Mucosa of descending colon (tissue), 3 donors: Measurements from ENCODE around the gene CHRM5. TPM values are rescaled to one million over a fixed set of nuclear protein-coding genes. Genes with fewer than 3 reads are reported as not detected.

ENCODE experiments used
- ATAC-seq: fragments of 200-7000 bp; cut with Tn5 transposase; one replicate; pipeline ENCODE4 v1.9.1; 2020; ENCODE audit warnings: mild to moderate bottlenecking, moderate library complexity
- DNase-seq, 3 donors: peaks; one replicate each; pipeline ENCODE4 v3.0.0-alpha.2; 2020
- H3K36me3 ChIP-seq: fragments of 200-600 bp; one replicate; pipeline ENCODE4 v1.8.0; 2021; ENCODE audit warnings: low read depth, mild to moderate bottlenecking
- H3K4me1 ChIP-seq: fragments of 200-600 bp; one replicate; pipeline ENCODE4 v1.8.0; 2021; ENCODE audit warnings: low read depth, mild to moderate bottlenecking
- H3K4me3 ChIP-seq: fragments of 200-600 bp; one replicate; pipeline ENCODE4 v1.8.0; 2021; ENCODE audit warnings: mild to moderate bottlenecking
- H3K9me3 ChIP-seq: fragments of 200-600 bp; one replicate; pipeline ENCODE4 v1.8.0; 2021; ENCODE audit warnings: mild to moderate bottlenecking
- intact Hi-C, 2 donors: fragments of 100-400 bp; cut with DNase I in 1 of 2; cut with micrococcal nuclease in 1 of 2; formaldehyde crosslinking; loops; one replicate each; pipeline versions ENCODE4 v1.11.0 to v1.11.1; 2022; cut with DNase I, micrococcal nuclease
- total RNA-seq, 3 donors: library from RNA; stranded (reverse); fragmentation: NEBNext Ultra II Directional in 2 of 3; extraction: Animal tissue kit (Norgen Biotek cat#: 25700) in 2 of 3; gene quantifications; one replicate each; pipeline versions ENCODE4 v1.2.1 to v1.2.4, GENCODE V29; 2021 to 2023
- TF ChIP-seq, protein P1 (sequence below): fragments of 200-600 bp; IDR thresholded peaks from one replicate; pipeline ENCODE4 v1.8.0; 2022; ENCODE audit warnings: antibody characterized with exemption, mild to moderate bottlenecking
- donor health status: DM: no; HTN: no; CAD: no; lungs with moderate emphysema.
- donor health status: DM: no; HTN: no; CAD: no.
- donor health status: DM: no; HTN: yes; CAD: no.

CHRM5 gene
- total RNA-seq, 3 donors from 2014 or later, result not detected

DNA sequence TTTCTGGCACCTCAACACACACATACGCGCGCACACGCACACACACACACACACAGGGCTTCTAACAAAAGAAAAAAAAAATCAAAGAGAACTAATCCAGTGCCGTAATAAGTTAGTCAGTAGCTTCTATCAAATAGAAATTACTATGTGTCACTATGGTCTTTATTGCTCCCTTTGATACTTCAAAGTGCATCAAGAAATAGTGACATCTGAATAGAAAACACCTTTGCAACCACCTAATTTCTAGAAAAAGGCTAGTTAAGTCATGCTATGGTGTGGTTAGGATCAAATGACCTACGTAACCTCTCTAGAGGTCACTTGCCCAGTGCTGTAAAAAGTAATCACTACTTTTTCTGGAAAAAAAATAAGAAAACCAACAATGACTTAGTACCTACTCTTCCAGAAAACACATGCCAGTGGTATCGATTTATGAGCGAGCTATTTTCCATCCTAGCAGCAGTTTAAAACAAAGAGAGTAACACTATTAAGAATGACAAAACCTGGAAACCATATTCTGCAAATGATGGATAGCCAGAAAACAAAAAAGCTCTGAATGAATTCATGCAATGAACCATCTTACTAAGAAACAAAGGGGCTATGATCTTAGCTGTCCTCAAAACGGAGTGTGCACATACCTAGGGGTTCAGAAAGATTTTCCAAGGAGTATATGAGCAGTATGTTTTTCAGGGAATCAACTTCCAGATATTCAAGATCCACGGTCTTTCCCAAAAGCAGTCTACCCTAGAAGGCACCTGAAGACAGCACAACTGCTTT, 63.9 kb downstream of the CHRM5 start:
- Histone ChIP-seq H3K9me3 (no peaks in the 10 kb centered on the region), H3K4me1 (no peaks in the 10 kb centered on the region), H3K4me3 (no peak overlapping the region), H3K36me3 (no peaks in the 10 kb centered on the region)
- ATAC-seq, result no peak
- TF ChIP-seq, protein P1, sequence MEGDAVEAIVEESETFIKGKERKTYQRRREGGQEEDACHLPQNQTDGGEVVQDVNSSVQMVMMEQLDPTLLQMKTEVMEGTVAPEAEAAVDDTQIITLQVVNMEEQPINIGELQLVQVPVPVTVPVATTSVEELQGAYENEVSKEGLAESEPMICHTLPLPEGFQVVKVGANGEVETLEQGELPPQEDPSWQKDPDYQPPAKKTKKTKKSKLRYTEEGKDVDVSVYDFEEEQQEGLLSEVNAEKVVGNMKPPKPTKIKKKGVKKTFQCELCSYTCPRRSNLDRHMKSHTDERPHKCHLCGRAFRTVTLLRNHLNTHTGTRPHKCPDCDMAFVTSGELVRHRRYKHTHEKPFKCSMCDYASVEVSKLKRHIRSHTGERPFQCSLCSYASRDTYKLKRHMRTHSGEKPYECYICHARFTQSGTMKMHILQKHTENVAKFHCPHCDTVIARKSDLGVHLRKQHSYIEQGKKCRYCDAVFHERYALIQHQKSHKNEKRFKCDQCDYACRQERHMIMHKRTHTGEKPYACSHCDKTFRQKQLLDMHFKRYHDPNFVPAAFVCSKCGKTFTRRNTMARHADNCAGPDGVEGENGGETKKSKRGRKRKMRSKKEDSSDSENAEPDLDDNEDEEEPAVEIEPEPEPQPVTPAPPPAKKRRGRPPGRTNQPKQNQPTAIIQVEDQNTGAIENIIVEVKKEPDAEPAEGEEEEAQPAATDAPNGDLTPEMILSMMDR, result no peak
- intact Hi-C loops, result no loop called here
- no peak for DNase-seq

GRCh38 chr15:34038023-34038870, 70.0 kb downstream of the CHRM5 start:
- TF ChIP-seq, protein P1, result no peak
- no peaks in the 10 kb centered on the region for H3K9me3 ChIP-seq
- ATAC-seq (peak; percentile 97), DNase-seq (peak; percentile 78 to 88 (median 84))
- no peaks in the 10 kb centered on the region for H3K36me3 ChIP-seq
- H3K4me1 ChIP-seq, result peaks cover 8% of the 10 kb centered on the region
- intact Hi-C loops, result no loop called here
- peak overlapping the region; percentile 61 for H3K4me3 ChIP-seq

GRCh38 chr15:34038871-34039789, 70.8 kb downstream of the CHRM5 start, which contains the start of gene AVEN:
Gene AVEN (minus strand): TSS chr15:34039204. CDS start chr15:34039046, 158 bp downstream.
- peak; percentile 75 for ATAC-seq
- intact Hi-C loops, result no loop called here
- TF ChIP-seq, protein P1, result no peak
- peak; percentile 56 to 77 (median 72) for DNase-seq
- peak within 1 kb of the TSS; percentile 61 for H3K4me3 ChIP-seq
- H3K4me1 ChIP-seq, result peaks cover 8% of the 10 kb centered on the region
- H3K36me3 ChIP-seq, result no peaks in the 10 kb centered on the region
- H3K9me3 ChIP-seq, result no peaks in the 10 kb centered on the region

- ATAC-seq, result no peak
- H3K9me3 ChIP-seq, result no peaks in the 10 kb centered on the region
- TF ChIP-seq, protein P1, result no peak
- H3K4me1 ChIP-seq, result peaks cover 8% of the 10 kb centered on the region
- no peak overlapping the region for H3K4me3 ChIP-seq
- H3K36me3 ChIP-seq, result no peaks in the 10 kb centered on the region
- DNase-seq, result no peak
- intact Hi-C loops, result no loop called here
These were observed 71.5 kb downstream of the CHRM5 start for GRCh38 chr15:34039790-34040113.

DNA sequence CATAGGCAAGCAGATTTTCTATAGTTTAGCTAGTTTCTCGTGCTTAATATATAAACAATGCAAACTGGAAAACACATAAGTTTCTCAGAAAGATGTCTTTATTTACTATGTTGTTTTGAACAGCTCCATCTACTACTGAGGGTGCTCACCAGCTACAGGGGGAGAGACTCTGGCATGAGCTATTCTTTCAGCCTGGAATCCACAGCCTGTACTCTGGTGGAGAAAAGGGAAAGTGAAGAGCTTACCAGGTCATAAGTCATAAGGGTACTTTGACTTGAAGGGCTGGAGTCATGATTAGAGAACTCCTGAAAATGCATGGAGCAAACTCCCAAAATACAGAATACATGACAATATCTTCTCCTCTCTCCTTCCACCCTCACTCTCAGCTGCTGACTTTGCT, 75.1 kb downstream of the CHRM5 start:
- intact Hi-C loops, result no loop called here
- peaks cover 8% of the 10 kb centered on the region for H3K4me1 ChIP-seq
- TF ChIP-seq, protein P1, result no peak

More for the DNA sequence above, 75.1 kb downstream of the CHRM5 start:
- ATAC-seq (no peak), DNase-seq (no peak)
- Histone ChIP-seq H3K4me3 (no peak overlapping the region), H3K36me3 (no peaks in the 10 kb centered on the region), H3K9me3 (no peaks in the 10 kb centered on the region)
